Keratinocyte (primary cell): Measurements from ENCODE around the gene DSCAML1. TPM values are rescaled to one million over a fixed set of nuclear protein-coding genes. Genes with fewer than 3 reads are reported as not detected.

Experiments
- DNase-seq: peaks from one replicate; pipeline ENCODE4 v3.0.0-alpha.2; 2011; ENCODE audit warnings: low read depth, missing footprints, low spot score
- FAIRE-seq: peaks from 2 replicates; lab custom pipeline; 2011; peaks lifted over from hg19 to GRCh38; lab: Jason Lieb, UNC
- H2AFZ ChIP-seq: 2 replicates; pipeline ENCODE4 v1.6.0; 2012; ENCODE audit warnings: low read length, control low read depth, inconsistent platforms; ENCODE audit not compliant: control insufficient read depth
- H3K27ac ChIP-seq: 2 replicates; pipeline ENCODE4 v1.5.1; 2011; ENCODE audit warnings: low read length; ENCODE audit not compliant: control insufficient read depth, insufficient read depth
- H3K27me3 ChIP-seq: 3 replicates; pipeline ENCODE4 v1.6.0; 2011; ENCODE audit warnings: low read length; ENCODE audit not compliant: control insufficient read depth, insufficient read depth; ENCODE audit errors: extremely low read depth
- H3K36me3 ChIP-seq, 2 experiments: 2 replicates in 1 of 2; 3 replicates in 1 of 2; pipeline ENCODE4 v1.5.1; 2011; ENCODE audit warnings: low read length in 2 of 2, mild to moderate bottlenecking in 1 of 2; ENCODE audit not compliant: control insufficient read depth in 2 of 2, insufficient read depth in 2 of 2; ENCODE audit errors: extremely low read depth in 1 of 2
- H3K4me1 ChIP-seq: 3 replicates; pipeline ENCODE4 v1.5.1; 2011; ENCODE audit warnings: low read length; ENCODE audit not compliant: control insufficient read depth, insufficient read depth; ENCODE audit errors: extremely low read depth
- H3K4me2 ChIP-seq: 3 replicates; pipeline ENCODE4 v1.6.0; 2011; ENCODE audit warnings: low read depth, low read length; ENCODE audit not compliant: control insufficient read depth, insufficient read depth; ENCODE audit errors: extremely low read depth
- H3K4me3 ChIP-seq, 3 experiments: fragments of 200-600 bp in 1 of 3; sonication (generic) in 1 of 3; 2 replicates in 2 of 3; 3 replicates in 1 of 3; pipeline ENCODE4 v1.5.1; 2011 to 2016; ENCODE audit warnings: low read length in 3 of 3, mild to moderate bottlenecking in 3 of 3, control low read depth in 2 of 3, inconsistent platforms in 1 of 3, low read depth in 1 of 3, mixed read lengths in 1 of 3, mixed run types in 1 of 3, moderate library complexity in 1 of 3; ENCODE audit not compliant: control insufficient read depth in 2 of 3, insufficient read depth in 2 of 3; ENCODE audit errors: extremely low read depth in 1 of 3
- H3K79me2 ChIP-seq: 2 replicates; pipeline ENCODE4 v1.6.0; 2012; ENCODE audit warnings: low read length; ENCODE audit not compliant: control insufficient read depth, insufficient read depth
- H3K9ac ChIP-seq: 3 replicates; pipeline ENCODE4 v1.6.0; 2011; ENCODE audit warnings: low read length; ENCODE audit not compliant: control insufficient read depth, insufficient read depth; ENCODE audit errors: extremely low read depth
- H3K9me1 ChIP-seq: 3 replicates; pipeline ENCODE4 v1.6.0; 2011; ENCODE audit warnings: low read length; ENCODE audit not compliant: control insufficient read depth, insufficient read depth; ENCODE audit errors: extremely low read depth
- H3K9me3 ChIP-seq: 2 replicates; pipeline ENCODE4 v1.5.1; 2012; ENCODE audit warnings: low read depth, low read length; ENCODE audit not compliant: control insufficient read depth
- H4K20me1 ChIP-seq: 3 replicates; pipeline ENCODE4 v1.6.0; 2011; ENCODE audit warnings: low read length; ENCODE audit not compliant: control insufficient read depth, insufficient read depth; ENCODE audit errors: extremely low read depth
- CTCF ChIP-seq, 3 experiments: IDR thresholded peaks in 1 of 3; conservative IDR thresholded peaks in 1 of 3; optimal IDR thresholded peaks in 1 of 3; 2 replicates in 2 of 3; 3 replicates in 1 of 3; pipeline versions ENCODE3 to v1.5.1; 2011; ENCODE audit warnings: low read length in 3 of 3, mild to moderate bottlenecking in 3 of 3, moderate library complexity in 2 of 3, control low read depth in 1 of 3, inconsistent platforms in 1 of 3; ENCODE audit not compliant: insufficient read depth in 2 of 3; ENCODE audit errors: extremely low read depth in 1 of 3
- EZH2 ChIP-seq: IDR thresholded peaks from one replicate; pipeline ENCODE4 v1.6.1; 2012; ENCODE audit warnings: inconsistent platforms, mild to moderate bottlenecking, low read length, moderate library complexity
- dilution Hi-C: fragments of 300-500 bp; cut with MboI; formaldehyde crosslinking; loops from one replicate; pipeline ENCODE4 v1.7.0; 2020; ENCODE audit warnings: low sequenced_read_pairs; ENCODE audit not compliant: extremely low pct_ligation_motif_present
- polyA plus RNA-seq, 5 experiments: library from polyadenylated mRNA; depleted of rRNA in 3 of 5; stranded (reverse) in 3 of 5; stranded (forward) in 1 of 5; unstranded in 1 of 5; fragments of >200 nt; gene quantifications; 1 replicate in 1 of 5; 2 replicates in 3 of 5; 3 replicates in 1 of 5; pipeline versions ENCODE4 v1.2.1 to v1.2.3, GENCODE V29; 2011 to 2012; ENCODE audit warnings: missing spikeins in 2 of 5, low read depth in 1 of 5, low replicate concordance in 1 of 5

Gene DSCAML1
- polyA plus RNA-seq, 1 donor (not counting 4 experiments of a cell fraction or from before 2014, with no cell fraction given), result not detected

- Histone ChIP-seq H3K4me3 (no peak overlapping the region), H3K4me2 (no peak overlapping the region), H3K79me2 (no peaks in the 10 kb centered on the region), H3K9me3 (no peaks in the 10 kb centered on the region), H3K27me3 (peaks cover 14% of the 10 kb centered on the region), H3K4me1 (no peaks in the 10 kb centered on the region), H3K27ac (no peak overlapping the region), H3K9ac (no peak overlapping the region), H3K9me1 (no peaks in the 10 kb centered on the region), H3K36me3 (no peaks in the 10 kb centered on the region), H2AFZ (no peak overlapping the region), H4K20me1 (no peaks in the 10 kb centered on the region)
- DNase-seq (no peak), FAIRE-seq (no peak)
- dilution Hi-C loops, result loop anchor here (25.0 kb wide), 1 partner anchor 385 kb away; the partner anchor contains the start of gene FXYD2
- TF ChIP-seq CTCF (optimal IDR thresholded peaks at IDR 0.05 in 1 of 3, IDR thresholded peaks at IDR 0.05 in 1 of 3, conservative IDR thresholded peaks at IDR 0.05 in 1 of 3; ENCODE audit: extremely low read depth in 1 of 3, insufficient read depth in 2 of 3, low read length in 3 of 3), result no peak
Observed at GRCh38 chr11:117427356-117427874, 369.6 kb downstream of the DSCAML1 start.

GRCh38 chr11:117426941-117427340 is 370.1 kb downstream of the DSCAML1 start:
- FAIRE-seq (no peak), DNase-seq (no peak)
- Histone ChIP-seq H3K4me3 (no peak overlapping the region), H3K4me2 (no peak overlapping the region), H3K9me3 (no peaks in the 10 kb centered on the region), H3K27me3 (peaks cover 14% of the 10 kb centered on the region), H3K79me2 (no peaks in the 10 kb centered on the region), H2AFZ (no peak overlapping the region), H3K27ac (no peak overlapping the region), H4K20me1 (no peaks in the 10 kb centered on the region), H3K9me1 (no peaks in the 10 kb centered on the region), H3K4me1 (no peaks in the 10 kb centered on the region), H3K36me3 (no peaks in the 10 kb centered on the region), H3K9ac (no peak overlapping the region)
- dilution Hi-C loops, result loop anchor here (25.0 kb wide), 1 partner anchor 385 kb away; the partner anchor contains the start of gene FXYD2
- no peak for TF ChIP-seq EZH2
- no peak for TF ChIP-seq CTCF (optimal IDR thresholded peaks at IDR 0.05 in 1 of 3, IDR thresholded peaks at IDR 0.05 in 1 of 3, conservative IDR thresholded peaks at IDR 0.05 in 1 of 3; ENCODE audit: extremely low read depth in 1 of 3, insufficient read depth in 2 of 3, low read length in 3 of 3)
